PFSK-1 (cell line): ENCODE measurements around the gene SLC46A1.
A peak's percentile ranks its signal among the peaks of the same experiment; 100 is the strongest.

Source experiments
- FOXP2 ChIP-seq: optimal IDR thresholded peaks from 2 replicates; pipeline ENCODE3; 2011; ENCODE audit warnings: borderline replicate concordance, control low read depth, inconsistent platforms; ENCODE audit not compliant: insufficient read depth; ENCODE audit errors: extremely low read length, extremely low read depth
- POLR2AphosphoS5 ChIP-seq: IDR thresholded peaks from 2 replicates; pipeline ENCODE4 v1.6.1; 2012; ENCODE audit warnings: low read depth, mild to moderate bottlenecking, control low read depth, low read length, moderate library complexity
- SIN3A ChIP-seq: IDR thresholded peaks from 2 replicates; pipeline ENCODE4 v1.6.1; 2012; ENCODE audit warnings: mild to moderate bottlenecking, low read length, moderate library complexity, borderline replicate concordance; ENCODE audit not compliant: insufficient read depth
- TAF1 ChIP-seq: IDR thresholded peaks from 2 replicates; pipeline ENCODE4 v1.6.1; 2012; ENCODE audit warnings: low read length, control low read depth, borderline replicate concordance; ENCODE audit not compliant: insufficient read depth
- TF ChIP-seq, protein P1 (sequence below), 2 experiments: IDR thresholded peaks; 2 replicates each; pipeline versions ENCODE4 v1.6.1 to v1.8.0; 2011 to 2012; ENCODE audit warnings: low read depth in 2 of 2, low read length in 2 of 2, control low read depth in 1 of 2, inconsistent platforms in 1 of 2, mild to moderate bottlenecking in 1 of 2, moderate library complexity in 1 of 2; ENCODE audit not compliant: insufficient read depth in 1 of 2

GRCh38 chr17:28379814-28380801, 25.9 kb downstream of the SLC46A1 start:
- TF ChIP-seq SIN3A: peak; percentile 48; the same call in 1 of the 2 replicates
- peak; percentile 37; the same call in 1 of the 2 replicates for TF ChIP-seq POLR2AphosphoS5
- TF ChIP-seq TAF1: no peak
- TF ChIP-seq, protein P1, sequence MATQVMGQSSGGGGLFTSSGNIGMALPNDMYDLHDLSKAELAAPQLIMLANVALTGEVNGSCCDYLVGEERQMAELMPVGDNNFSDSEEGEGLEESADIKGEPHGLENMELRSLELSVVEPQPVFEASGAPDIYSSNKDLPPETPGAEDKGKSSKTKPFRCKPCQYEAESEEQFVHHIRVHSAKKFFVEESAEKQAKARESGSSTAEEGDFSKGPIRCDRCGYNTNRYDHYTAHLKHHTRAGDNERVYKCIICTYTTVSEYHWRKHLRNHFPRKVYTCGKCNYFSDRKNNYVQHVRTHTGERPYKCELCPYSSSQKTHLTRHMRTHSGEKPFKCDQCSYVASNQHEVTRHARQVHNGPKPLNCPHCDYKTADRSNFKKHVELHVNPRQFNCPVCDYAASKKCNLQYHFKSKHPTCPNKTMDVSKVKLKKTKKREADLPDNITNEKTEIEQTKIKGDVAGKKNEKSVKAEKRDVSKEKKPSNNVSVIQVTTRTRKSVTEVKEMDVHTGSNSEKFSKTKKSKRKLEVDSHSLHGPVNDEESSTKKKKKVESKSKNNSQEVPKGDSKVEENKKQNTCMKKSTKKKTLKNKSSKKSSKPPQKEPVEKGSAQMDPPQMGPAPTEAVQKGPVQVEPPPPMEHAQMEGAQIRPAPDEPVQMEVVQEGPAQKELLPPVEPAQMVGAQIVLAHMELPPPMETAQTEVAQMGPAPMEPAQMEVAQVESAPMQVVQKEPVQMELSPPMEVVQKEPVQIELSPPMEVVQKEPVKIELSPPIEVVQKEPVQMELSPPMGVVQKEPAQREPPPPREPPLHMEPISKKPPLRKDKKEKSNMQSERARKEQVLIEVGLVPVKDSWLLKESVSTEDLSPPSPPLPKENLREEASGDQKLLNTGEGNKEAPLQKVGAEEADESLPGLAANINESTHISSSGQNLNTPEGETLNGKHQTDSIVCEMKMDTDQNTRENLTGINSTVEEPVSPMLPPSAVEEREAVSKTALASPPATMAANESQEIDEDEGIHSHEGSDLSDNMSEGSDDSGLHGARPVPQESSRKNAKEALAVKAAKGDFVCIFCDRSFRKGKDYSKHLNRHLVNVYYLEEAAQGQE (IDR thresholded peaks at IDR 0.05; ENCODE audit: insufficient read depth in 1 of 2, low read depth in 2 of 2, low read length in 2 of 2): peak in 1 of 2 experiments; percentile 67; a peak in 1 of 4 replicates
- TF ChIP-seq FOXP2: no peak
